ENCODE measurements around the gene NPAS3. TPM values are rescaled to one million over a fixed set of nuclear protein-coding genes. Genes with fewer than 3 reads are reported as not detected.

The NPAS3 gene
- polyA plus RNA-seq, 3 donors: 8.6 to 10.2 (median 10.2) TPM

- no peak for DNase-seq (ENCODE audit: low read depth in 3 of 3, low spot score in 2 of 3)
Measured at GRCh38 chr14:33357225-33358010, 418.7 kb downstream of the NPAS3 start.

GRCh38 chr14:33359288-33359881 lies 420.7 kb downstream of the NPAS3 start:
- DNase-seq (ENCODE audit: low read depth in 3 of 3, low spot score in 2 of 3): no peak

- no peak for DNase-seq (ENCODE audit: low read depth in 3 of 3, low spot score in 2 of 3)
Measured at GRCh38 chr14:33362934-33363333, 424.3 kb downstream of the NPAS3 start.

- no peak for DNase-seq (ENCODE audit: low read depth in 3 of 3, low spot score in 2 of 3)
Measured at GRCh38 chr14:33363682-33364081, 425.0 kb downstream of the NPAS3 start.

- peak in 1 of 3 donors; percentile 26 for DNase-seq (ENCODE audit: low read depth in 3 of 3, low spot score in 2 of 3)
Measured at GRCh38 chr14:33364466-33364865, 425.8 kb downstream of the NPAS3 start.

GRCh38 chr14:33369041-33369440 lies 430.4 kb downstream of the NPAS3 start:
- DNase-seq (ENCODE audit: low read depth in 3 of 3, low spot score in 2 of 3): no peak

- no peak for DNase-seq (ENCODE audit: low read depth in 3 of 3, low spot score in 2 of 3)
Measured at GRCh38 chr14:33369972-33370371, 431.3 kb downstream of the NPAS3 start.

- DNase-seq (ENCODE audit: low read depth in 3 of 3, low spot score in 2 of 3): no peak
Measured at GRCh38 chr14:33370426-33370825, 431.7 kb downstream of the NPAS3 start.

- no peak for DNase-seq (ENCODE audit: low read depth in 3 of 3, low spot score in 2 of 3)
Measured at GRCh38 chr14:33375196-33375595, 436.5 kb downstream of the NPAS3 start.

- DNase-seq (ENCODE audit: low read depth in 3 of 3, low spot score in 2 of 3): no peak
Measured at GRCh38 chr14:33375786-33376185, 437.1 kb downstream of the NPAS3 start.

GRCh38 chr14:33376510-33376909 lies 437.8 kb downstream of the NPAS3 start:
- DNase-seq (ENCODE audit: low read depth in 3 of 3, low spot score in 2 of 3): no peak

- DNase-seq (ENCODE audit: low read depth in 3 of 3, low spot score in 2 of 3): no peak
Measured at GRCh38 chr14:33377596-33378390, 439.1 kb downstream of the NPAS3 start.

- DNase-seq (ENCODE audit: low read depth in 3 of 3, low spot score in 2 of 3): no peak
Measured at GRCh38 chr14:33381717-33382116, 443.0 kb downstream of the NPAS3 start.

- no peak for DNase-seq (ENCODE audit: low read depth in 3 of 3, low spot score in 2 of 3)
Measured at GRCh38 chr14:33386140-33386539, 447.5 kb downstream of the NPAS3 start.

GRCh38 chr14:33386781-33387180 lies 448.1 kb downstream of the NPAS3 start:
- DNase-seq (ENCODE audit: low read depth in 3 of 3, low spot score in 2 of 3): no peak

- DNase-seq (ENCODE audit: low read depth in 3 of 3, low spot score in 2 of 3): no peak
Measured at GRCh38 chr14:33390335-33390734, 451.7 kb downstream of the NPAS3 start.

- peak in 1 of 3 donors; percentile 13 for DNase-seq (ENCODE audit: low read depth in 3 of 3, low spot score in 2 of 3)
Measured at GRCh38 chr14:33393231-33393894, 454.7 kb downstream of the NPAS3 start.

GRCh38 chr14:33393895-33394368 lies 455.3 kb downstream of the NPAS3 start:
- no peak for DNase-seq (ENCODE audit: low read depth in 3 of 3, low spot score in 2 of 3)

GRCh38 chr14:33401311-33401710 lies 462.6 kb downstream of the NPAS3 start:
- no peak for DNase-seq (ENCODE audit: low read depth in 3 of 3, low spot score in 2 of 3)

- DNase-seq (ENCODE audit: low read depth in 3 of 3, low spot score in 2 of 3): no peak
Measured at GRCh38 chr14:33402604-33403003, 463.9 kb downstream of the NPAS3 start.

GRCh38 chr14:33404054-33404453 lies 465.4 kb downstream of the NPAS3 start:
- no peak for DNase-seq (ENCODE audit: low read depth in 3 of 3, low spot score in 2 of 3)
